HG02759 (cell line): ENCODE measurements around the gene TAOK1.

Experiments used
- ATAC-seq: cut with Tn5 transposase; IDR thresholded peaks from one replicate; pipeline ENCODE4 v1.9.1; 2021; ENCODE audit warnings: mild to moderate bottlenecking, moderate library complexity; ENCODE audit not compliant: unreplicated experiment

Gene TAOK1

DNA sequence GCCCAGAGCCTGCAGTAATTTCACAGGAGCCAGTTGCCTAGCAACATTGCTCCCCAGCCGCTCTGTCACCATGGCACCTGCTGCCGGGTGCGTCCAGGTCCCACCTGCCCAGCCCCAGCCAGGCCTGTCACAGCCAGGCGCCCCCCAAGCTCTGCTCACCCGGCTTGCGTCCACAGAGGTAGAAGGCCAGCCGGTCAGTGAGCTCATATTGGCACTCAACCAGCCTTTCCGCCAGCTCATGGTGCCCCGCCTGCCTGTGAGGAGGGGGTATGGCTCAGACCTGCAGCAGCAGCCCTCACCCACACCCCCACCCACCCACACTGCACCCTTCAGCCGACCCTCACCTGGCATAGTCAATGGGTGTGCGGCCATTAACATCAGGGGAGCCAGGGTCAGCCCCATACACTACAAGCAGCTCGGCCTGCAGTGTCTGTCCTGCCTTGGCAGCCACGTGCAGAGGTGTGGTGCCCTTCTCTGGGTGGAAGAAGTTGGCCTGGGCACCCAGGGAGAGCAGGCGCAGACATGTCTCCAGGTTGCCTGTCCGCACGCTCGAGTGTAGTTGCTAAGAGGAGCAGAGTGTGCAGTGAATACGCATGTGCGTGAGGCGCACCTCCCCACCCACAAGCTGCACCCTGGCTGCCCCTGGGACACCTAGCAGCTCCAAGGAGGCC is 191.6 kb downstream of the TAOK1 start:
- no peak for ATAC-seq

DNA sequence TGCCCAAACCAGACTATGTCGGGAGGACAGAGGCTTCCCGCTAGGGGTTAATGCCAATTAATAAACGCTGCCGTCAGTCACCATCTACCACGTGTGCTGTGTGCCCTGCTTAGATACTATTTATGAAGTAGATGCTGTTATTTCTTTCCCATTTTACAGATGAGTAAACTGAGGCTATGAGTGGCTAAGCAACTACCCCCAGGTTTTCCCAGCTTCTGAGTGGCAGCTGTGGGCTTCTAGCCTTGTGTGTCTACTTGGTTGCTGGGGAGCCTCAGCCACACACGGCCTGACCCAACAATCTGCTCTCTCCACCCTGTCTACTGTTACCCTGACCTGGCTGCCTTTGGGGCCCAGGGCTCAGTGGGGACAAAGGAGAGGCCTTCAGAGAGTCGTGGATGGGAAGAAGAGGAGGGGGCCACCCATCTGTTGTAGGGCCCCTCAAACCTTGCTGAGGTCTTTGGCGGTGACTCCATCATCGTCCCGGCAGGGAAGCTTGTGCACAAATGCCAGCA is 192.1 kb downstream of the TAOK1 start:
- no peak for ATAC-seq

DNA sequence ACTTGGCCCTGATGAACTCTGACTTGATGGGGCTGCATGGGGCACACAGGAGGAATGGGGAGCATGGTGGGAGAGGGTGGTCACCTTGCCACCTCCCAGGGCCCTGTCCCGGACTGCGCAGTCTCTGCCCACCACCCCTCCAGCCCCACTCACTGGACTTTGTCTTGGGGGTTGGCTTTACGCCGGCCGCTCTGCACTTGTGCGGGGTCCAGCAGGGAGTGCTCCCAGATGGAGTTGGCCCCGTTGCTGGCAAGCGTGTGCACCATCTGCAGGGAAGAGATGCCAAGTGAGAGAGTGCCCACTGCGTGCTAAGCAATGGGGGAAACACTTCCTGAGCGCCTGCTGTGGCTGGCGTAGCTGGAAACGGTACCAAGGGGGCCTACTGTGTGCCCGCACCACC is 192.6 kb downstream of the TAOK1 start:
- ATAC-seq, result no peak

DNA sequence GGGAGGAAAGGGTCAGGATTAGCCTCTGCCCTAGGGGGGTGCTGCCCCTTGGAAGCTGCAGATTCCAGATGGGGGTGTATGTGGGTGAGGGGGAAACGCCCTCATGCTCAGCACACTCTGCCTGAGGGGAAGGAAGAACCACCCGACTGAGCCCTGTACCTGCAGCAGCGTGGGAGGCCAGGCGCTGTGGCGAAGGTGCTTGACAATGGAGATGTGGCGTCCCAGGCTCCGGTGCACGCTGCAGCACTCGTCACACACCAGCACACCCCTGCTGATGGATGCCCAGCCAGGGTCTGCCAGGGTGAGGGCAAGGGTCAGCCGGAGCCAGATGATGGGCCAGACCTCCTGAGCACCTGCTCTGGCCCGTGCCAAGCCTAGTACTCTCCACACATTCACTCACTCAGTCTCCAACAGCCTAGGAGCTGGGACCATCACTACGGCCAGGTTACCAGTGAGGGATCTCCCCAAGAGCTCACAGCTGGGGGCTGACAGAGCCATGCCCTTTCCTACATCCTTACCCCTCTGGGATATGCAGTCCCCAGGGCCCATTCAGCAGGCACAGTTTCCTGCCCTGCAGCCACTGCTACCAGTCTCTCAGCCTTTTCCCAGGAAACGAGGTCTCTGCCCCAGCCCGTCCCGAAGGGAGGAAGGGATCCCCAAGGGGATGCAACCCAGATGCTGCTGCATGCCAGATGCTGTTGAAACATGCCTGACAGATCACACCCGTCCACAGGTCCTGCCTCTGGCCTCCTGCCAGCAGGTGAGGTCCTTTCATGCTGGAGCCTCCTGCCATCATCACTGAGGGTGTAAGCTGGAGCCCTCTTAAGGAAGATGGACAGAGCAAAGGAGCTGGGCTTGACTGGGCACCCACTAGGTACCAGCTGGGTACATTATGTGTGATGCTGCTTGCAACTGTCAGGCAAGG is 193.4 kb downstream of the TAOK1 start:
- no peak for ATAC-seq

DNA sequence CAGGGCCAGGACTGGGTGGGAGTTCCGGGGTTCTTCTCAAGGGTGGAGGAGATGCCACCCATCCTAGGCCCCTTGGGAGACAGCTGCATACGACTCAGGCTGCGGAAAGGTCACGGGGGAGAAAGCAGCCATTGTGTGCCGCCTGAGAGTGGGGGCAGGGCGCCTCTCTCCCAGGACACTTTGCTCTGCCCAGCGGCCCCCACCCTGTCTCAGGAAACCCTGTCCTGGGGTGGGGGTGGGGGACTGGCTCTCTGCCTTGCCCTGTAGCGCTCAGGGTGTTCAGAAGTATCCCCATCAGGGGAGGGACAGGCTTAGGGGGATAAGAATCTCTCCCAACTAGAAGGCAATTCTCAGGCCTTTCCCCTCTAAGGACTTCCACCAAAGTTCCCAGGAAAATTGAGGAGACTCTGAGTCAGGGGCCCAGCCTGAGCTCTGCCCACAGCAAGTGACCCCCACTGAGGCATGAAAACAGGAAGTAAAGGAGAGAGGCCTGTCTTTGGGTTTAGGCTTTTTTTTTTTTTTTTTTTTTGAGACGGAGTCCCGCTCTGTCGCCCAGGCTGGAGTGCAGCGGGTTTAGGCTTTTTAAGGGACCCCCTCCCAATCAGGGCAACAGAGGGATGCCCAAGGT is 194.4 kb downstream of the TAOK1 start:
- ATAC-seq, result no peak

DNA sequence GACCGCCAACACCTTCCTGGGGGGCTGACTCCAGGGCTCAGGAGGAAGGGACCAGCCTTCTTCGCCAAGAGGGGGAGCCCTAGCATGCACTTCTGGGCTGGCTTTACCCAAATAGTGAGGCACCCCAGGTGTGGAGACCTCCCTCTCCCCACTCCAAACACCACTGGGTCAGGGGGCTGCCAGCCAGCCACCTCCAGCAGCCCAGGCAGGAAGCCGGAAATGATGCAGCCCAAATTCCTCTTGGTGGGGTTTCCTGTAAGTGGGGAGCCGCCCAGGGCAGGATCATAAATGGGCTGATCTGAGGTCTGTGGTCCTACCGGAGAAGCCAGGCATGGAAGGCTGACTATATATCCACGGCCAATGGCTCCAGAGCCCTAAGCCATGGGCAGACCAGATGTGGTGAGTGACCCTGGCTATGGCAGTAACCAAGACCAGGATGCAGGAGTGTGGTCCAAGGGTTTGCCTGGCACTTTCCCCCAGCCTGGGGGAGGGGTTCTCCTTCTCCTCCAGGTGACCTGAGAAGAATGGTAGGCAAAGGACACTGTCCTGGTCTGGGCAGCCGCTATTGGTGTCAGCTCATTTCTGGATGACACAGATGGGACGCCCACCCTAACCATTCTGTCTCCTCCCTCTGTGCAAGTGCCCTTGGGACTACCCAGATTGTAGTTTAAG is 195.1 kb downstream of the TAOK1 start:
- no peak for ATAC-seq

DNA sequence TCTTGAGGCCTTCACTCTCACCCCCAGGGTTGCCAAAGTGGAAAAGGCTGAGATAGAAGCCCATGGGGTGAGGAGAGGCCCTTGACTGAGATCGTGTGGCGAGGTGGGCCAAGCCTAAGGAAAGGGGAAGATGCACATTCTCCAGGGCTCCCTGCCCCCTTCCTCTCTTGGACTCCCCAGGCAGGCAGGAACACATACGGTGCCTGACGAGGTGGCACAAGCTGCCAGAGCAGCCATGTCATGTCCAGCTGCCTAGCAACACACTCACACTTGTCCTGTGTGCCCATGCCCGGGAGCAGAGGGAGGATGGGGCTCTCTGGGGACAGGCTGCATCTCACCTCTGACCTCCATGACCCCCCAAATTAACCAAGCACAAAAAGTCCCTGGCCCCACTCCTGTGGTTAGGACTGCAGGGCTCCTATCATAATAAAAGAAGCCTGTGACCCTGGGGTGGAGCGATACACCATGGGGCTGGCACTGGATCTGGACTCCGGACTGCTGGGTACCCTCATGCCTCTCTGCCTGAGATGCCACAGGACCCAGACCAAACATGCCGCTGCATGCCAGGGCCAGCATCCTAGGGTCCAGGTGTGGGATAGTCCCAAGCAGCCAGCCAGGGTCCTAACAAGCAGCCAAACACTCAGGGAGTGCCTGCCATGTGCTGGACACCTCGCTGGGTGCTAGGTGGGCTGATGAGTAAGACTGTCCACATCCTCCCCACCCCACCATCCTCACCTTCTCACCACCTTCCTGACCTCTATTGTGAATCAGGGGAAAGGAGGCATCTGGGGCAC is 196.7 kb downstream of the TAOK1 start:
- ATAC-seq, result no peak

DNA sequence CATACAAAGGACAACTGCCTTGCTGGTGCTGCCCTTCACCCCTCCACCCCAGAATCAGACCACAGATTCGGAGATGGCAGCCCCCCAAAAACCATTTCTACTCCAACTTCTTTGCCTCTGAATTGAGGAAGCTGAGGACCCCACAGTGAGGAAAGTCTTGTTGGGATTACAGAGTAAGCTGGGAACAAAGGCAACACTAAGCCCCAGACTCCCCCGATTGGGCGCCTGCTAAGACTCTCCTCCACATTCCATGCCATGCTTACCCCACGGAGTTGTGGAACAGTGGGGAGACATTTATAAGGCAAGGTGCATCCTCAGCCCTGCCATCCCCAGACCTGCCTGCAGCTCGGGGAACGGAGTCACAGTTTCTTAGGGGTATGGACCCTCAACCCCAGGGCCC is 197.4 kb downstream of the TAOK1 start:
- no peak for ATAC-seq

DNA sequence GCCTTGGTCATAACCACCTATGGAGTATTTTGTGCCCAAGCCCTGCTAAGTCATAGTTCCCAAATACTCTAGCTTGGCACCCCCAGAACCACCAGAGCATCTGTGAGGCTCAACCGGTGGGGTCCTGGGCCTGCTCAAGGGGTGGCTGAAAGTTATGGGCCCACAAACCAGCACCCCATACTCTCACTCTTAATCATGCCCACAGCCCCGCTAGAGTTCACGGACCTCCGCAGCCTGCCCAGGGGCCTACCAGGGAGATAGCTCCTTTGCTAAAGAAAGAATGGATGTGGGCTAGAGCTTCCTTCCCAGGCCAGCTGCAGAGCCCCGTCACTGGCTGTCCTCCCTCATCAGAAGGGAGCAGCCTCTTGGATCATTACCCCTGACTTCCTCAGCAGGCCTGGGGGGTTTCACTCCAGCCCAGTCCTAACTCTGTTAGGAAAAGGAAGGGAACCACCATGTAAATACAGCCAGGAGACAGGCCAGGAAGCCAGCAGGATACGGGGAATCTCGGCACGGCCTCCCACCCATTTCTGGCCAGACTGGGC is 197.9 kb downstream of the TAOK1 start:
- no peak for ATAC-seq

DNA sequence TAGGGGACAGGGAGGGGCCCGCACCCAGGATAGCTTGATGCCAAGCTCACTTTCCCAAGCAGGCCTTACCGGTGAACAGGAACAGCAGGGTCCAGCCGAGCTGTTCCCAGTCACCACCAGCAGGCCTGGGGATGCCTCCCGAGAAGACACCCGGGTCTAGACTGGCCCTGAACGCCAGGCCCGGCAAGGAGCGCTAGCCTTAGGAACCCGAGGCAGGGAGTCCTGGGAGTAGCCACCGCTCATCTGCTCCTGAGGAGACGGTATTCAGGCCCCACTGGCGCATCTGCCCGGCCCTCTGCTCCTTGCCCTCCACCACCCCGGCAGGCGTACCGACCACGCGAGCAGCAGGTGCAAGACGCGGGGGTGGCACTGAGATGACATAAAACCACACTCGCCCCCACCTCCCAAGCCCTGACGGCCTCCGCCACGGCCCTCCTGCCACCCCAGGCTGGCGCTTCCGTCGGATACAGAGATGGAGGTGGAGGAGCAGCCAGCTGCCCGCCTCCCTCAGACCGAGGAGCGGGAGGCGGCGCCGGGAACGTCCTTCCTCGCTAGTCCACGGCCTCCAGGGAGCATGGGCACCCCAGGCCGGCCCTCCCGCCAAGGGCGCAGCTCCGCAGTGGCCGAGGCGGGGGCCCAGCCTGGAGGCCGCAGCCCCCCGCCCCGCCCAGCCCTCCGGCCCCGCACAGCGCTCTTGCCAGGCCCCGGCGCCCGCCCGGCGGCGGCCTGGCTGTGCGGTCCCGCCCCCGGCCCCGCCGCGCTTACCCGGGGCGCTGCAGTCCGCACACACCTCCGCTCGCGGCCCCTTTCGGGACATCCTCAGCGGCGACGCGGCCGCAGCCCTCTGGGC is 198.6 kb downstream of the TAOK1 start:
- peak; percentile 28 for ATAC-seq

DNA sequence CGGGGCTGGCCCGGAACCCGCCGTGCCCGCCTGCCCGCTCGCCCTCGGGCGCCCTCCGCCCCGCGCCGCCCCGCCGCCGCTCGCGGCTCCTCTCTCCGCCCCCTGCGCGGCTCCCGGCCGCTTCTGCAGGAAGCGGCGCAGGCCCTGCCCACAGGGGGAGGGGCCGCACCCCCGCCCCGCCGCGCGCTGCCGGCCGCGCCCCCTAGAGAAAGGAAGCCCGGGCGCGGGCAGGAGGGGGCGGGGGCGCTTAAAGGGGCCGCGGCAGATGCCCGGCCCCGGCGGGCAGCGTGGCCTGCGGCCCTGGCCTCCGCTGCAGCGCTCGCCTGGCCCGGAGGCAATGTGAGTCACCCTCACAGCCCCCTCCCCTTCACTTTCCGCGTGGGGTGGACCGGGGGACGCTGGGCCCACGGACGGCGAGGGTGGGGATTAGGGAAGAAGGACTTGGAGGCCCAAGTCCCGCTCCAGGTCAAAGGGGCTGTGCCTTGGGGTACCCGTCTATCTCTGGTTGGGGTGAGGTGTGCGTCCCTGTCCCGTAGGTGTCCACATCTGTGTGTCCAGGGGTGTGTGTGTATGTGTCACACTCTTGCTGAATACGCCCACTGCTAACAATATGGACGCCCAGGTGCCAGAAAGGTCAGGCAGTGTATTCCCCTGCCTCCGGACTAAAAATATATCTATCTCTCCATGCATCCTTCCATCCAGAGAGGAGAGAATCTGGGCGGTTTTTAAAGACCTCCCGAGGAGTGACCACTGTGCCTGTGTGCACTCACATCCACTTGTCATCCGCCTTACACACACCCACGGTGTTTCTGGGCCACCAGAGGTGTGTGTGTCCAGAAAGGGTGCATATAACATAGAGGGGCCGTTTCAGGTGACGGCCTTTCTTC is 199.6 kb downstream of the TAOK1 start, which contains the start of gene GIT1:
GIT1 (minus strand) TSS at position 125 of the 887 bp plus-strand sequence. CDS start 270 bp downstream, outside the sequence.
- ATAC-seq, result peak; percentile 74

DNA sequence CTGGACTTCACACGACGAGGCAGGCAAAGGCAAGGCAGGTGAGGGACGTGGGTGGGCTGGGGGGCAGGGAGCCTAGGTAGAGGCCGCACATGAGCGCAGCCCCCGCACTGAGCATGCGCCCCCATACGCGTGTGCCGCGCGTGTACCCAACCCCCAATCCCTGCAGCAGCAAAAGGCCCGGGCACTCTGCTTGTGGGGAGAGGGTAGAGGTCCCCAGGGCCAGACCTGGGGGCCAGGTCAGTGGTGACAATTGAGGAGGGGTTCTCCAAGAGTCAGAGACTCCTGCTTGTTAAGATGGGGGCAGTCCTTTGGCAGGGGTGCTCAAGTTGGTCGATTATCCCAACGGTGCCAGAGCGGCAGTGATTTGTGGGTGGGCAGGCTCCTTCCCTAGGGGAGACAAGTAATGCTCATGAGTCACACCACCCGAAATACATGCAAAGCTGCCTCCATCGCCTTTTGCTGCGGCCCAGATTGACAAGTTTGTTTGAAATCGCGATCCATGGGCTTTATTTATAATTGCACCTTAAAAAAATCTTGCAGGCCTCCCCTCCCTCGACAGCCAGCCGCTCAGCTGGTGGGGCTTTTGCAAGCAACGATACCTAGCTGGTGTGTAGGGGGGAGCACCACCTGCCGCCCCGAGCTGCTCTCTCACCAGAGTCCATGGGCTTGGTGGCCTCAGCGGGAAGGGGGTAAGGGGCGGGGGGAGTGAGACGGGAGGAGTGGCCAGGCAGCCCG is 200.4 kb downstream of the TAOK1 start:
- no peak for ATAC-seq

DNA sequence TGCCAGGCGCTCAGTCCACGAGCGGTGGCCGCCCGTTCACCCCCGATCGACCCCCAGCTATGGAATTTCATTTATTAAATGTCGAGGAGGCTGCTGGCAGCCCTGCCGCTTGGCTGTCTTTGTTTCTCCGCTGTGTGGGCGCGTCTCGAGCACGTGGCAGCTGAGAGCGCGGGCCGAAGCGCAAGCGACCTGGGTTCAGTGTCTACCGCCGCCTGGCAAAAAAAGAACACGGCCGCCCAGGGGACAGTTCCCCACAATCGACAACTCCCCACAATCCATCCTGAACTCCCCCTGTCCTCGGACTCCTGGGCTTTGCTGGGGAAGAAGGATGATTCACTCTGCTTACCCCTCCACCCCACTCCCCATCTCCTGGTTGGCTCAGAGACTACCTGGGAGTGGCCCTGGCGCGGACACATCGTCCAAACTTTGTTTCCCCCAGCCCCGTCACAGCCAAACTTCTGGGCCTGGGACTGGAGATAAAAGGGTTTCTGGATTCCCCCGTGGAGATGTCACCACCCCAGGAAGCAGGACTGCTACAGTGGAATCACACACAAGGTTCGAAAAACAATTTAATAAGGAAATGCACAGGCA is 201.1 kb downstream of the TAOK1 start:
- no peak for ATAC-seq

DNA sequence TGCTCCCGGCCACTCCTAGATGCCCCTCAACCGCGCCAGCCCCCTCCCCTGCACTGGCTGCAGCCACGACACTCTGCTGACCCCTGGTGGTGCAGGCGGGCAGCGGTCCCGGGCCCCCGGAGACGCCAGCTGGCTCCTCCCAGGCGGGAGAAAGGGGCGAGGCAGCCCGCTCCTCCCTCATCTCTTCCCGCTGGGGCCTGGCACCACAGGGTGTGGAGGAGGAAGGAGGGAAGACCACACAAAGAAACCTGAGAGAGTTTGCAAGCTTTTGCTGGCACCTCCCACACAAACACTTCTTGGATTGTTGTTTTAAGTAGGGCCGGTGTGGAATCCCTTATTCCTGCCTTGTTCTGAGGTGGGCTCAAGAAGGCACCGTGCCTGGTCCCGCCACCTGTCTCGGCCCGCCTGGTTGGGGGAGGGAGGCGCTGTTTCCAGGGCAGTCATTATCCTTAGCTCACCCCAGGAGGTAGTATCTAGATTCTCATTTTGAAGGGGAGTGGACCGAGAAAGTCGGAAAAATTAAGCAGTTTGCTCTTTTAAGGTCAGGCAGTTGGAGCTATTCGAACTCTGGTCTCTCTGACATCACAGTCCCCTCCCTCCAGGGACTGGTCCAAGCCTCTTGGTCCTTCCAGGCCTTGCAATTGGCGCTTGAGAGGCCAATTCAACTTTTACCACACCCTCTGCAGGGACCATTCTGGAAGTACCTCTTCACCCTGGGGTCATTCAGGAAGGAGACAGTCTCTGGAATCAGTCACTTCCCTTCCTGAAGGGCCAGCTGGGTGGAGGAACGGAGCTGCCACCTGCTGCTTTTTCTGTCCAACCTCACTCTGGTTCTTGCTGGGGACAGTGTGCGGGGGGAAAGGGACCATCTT is 201.8 kb downstream of the TAOK1 start:
- ATAC-seq, result no peak

DNA sequence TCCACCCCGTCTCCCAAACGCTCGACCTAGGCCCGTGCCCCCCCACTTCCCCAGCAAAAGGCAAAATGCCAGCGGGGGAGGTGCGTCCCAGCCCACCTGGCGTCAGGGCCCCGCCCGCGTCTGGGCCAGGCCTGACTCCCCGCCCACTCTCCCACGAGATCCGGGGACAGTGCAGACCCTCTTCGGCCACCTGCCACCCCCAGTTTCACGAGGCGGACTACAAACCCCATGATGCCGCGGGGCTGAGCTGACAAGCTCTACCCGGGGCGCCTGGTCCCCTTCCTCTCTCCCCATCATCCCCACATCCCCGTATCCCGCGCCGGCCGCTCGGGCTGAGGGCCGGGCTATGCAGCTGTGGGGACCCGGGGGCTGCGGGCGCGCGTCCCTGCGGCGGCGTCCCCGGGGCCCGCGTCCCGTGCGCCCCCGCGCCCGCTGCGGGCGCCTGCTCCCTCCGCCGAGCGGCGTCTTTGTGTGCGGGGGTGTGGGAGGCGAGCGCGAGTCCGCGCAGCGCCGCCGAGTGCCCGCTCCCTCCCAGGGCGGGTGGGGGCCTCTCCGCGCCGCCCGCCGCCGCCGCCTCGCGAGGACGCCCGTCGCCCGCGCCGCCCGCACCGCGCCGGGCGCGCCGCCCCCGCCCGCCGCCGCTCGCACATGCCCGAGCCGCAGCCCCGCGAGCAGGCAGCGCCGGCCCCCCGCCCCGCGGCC is 202.8 kb downstream of the TAOK1 start, which contains the start of gene ANKRD13B:
ANKRD13B (plus strand) TSS at position 283 of the 702 bp plus-strand sequence. CDS start 490 bp downstream, outside the sequence.
- no peak for ATAC-seq
